Measurements from ENCODE around the gene SCEL.

GRCh38 chr13:77583581-77583980 lies 48.1 kb downstream of the SCEL start:
- TF ChIP-seq POLR2AphosphoS5 (IDR thresholded peaks at IDR 0.05; ENCODE audit: low read depth, low read length) (no peak), POLR2A (IDR thresholded peaks at IDR 0.05; ENCODE audit: low read depth, low read length) (no peak)
